HG03045 (cell line): ENCODE data around the gene HDAC9.

Experiments
- ATAC-seq: cut with Tn5 transposase; IDR thresholded peaks from one replicate; pipeline ENCODE4 v1.9.1; 2021; ENCODE audit warnings: mild to moderate bottlenecking, moderate library complexity; ENCODE audit not compliant: unreplicated experiment

HDAC9 gene

DNA sequence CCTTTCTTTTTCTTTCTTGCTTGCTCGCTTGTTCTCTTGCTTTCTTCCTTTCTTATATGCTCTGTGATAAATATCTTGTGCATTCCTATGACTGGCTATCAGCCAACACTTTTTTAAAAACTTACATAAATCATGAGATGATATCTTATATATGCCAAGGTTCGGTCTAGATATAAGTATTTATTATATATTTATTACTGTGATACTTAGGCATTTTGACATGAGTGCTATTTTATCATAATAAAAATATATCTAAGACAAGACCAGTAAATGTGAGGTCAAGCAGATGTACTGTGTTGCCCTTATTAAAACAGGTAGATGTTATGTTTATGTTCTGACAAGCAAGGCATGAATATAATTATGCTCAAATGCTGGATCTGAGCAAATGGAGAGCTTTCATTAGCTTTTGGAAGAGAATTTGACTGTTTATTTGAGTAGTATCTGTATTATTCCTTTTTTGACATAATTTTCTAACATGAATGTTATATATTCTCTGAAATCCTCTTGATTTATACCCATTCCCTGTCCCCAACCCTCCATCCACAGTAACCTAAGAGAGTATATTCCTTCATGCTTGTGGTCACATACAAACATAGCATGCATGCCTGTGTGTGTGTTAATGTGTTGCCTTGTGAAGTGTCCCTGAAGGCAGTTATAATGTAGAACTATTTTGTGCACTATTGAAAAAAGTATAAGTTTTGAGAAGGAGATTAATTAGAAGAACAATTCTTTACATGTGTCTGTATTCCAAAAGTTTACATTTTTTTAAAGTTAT, 158.0 kb downstream of the HDAC9 start:
- no peak for ATAC-seq

DNA sequence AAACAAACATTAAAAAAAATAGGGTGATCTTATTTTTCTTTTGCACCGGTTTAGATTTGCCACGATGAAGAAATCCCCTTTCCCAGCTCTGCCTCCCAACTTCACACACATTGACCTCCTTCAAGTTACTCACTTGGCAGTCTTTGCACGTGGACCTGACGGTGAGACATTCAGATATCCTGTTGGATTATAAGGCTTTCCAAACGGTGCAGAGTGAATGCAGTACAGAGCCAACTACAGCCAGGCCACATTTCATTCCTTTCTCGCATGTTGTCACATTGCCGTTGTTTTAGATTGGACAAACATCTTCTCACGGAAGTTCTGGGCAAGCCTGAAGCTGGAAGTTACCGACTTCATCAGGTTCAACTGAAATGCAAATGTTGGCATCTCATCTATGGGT, 159.2 kb downstream of the HDAC9 start:
- ATAC-seq = no peak

DNA sequence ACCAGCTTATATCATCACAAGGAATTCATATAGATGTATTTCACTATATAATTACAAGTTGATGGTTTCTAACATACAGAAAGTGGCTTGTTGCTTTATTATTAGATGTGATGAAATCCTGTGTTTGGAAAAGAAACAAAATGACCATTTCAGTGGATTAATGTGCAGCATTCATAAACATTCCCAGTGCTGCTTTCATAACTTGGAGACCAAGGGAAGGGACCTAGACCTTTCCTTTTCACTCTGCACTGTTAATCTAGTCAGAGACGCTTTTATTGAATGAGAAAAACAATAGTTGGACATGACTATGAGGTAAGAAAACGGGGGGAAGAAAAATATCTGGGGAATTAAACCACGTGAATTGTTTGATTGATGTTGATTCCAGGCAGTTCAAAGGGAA, 160.0 kb downstream of the HDAC9 start:
- ATAC-seq = no peak

DNA sequence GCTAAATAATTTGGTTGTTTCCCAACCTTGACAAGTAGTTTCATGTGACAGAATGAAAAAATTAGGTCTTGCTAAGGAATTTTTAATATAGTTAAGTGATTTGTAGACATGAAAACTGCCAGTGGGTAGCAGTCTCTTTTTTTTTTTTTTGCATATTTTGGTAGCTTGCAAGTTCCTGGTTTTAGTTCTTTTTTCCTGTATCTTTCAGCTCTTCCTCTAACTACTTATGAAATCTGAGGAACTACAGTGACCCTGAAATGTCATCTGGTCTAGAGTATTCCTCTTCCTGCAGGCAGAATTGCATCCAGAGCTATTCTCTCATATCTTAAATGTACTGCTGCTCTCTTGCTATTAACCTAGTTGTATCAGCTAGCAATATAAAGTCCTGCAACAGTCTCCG, 160.4 kb downstream of the HDAC9 start:
- no peak for ATAC-seq

DNA sequence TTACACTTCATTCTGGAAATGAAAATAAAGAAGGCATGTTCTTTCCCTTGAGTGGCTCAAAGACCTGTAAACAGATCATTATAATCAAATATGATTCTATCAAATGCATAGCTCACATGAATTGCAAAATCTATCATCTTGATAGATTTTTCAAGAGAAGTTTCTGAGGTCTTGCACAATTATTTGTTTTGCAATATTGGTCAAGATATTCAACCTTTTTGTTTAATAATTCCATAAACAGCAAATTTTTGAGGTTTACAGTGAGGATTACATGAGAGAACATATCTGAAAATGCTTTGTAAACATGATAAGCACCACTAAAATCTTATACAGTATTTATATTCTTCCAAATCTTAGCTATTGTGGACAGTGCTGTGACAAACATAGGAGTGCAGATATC, 160.8 kb downstream of the HDAC9 start:
- ATAC-seq = no peak

DNA sequence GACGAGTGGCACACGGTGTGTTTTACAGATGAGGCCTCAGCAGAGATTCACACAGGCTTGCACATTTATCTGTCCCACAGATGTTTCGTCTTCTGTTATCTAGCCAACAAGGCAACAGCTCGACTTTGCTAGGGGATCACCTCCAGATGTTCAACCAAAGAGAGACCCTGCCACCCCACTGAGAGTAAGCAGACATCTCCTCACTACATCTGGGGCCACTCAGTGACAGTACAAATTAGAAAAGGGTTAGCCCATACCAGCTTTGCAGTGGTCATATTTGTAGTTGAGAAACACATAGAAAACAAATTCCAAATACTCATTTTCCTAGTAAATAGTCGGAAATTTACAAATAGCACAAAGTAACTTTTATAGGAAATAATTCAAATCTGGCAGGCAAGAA, 164.2 kb downstream of the HDAC9 start:
- no peak for ATAC-seq

DNA sequence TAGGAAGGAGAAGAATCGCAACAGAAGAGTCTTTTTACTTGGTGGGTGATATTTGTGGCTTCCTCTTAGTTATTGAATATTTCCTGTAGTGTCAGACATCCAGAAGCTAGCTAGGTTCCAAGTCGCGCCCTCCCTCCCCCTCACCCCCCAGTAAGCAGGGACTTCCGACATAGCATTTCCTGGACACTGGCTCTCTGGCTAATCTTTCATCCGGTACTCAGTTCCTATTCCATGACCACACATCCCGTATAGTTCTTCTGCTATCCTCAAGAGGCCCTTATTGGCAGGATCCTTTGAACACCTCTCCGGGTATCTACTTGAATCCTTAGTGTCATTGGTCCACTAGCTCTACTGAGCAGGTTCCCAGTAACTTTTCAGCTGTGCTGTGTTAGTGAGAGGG, 167.8 kb downstream of the HDAC9 start:
- no peak for ATAC-seq

DNA sequence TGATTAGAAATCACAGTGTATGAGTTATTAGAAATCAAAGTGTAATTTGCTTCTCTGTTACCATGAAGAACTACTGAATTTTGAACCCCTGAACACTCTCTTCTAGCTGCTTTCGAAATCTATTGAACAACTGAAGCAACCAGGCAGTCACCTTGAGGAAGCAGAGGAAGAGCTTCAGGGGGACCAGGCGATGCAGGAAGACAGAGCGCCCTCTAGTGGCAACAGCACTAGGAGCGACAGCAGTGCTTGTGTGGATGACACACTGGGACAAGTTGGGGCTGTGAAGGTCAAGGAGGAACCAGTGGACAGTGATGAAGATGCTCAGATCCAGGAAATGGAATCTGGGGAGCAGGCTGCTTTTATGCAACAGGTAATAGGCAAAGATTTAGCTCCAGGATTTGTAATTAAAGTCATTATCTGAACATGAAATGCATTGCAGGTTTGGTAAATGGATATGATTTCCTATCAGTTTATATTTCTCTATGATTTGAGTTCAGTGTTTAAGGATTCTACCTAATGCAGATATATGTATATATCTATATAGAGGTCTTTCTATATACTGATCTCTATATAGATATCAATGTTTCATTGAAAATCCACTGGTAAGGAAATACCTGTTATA, 170.7 kb downstream of the HDAC9 start:
- ATAC-seq = peak; percentile 95

DNA sequence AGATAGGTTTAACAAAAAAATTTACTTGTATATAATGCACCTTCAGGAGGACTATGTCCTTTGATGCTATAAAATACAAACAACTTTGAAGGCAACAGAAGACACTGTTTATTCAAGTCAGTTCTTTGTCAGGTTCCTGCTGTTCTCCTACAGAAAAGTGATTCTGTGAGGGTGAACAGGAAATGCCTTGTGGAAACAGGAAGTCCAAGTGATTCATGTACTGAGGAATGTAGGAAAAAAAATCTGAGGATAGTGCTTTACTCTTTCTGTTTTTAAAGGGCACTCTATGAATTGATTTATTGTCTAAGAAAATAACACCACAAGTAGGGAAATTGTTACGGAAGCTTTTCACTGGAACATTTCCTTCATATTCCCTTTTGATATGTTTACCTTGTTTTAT, 171.9 kb downstream of the HDAC9 start:
- ATAC-seq = no peak

DNA sequence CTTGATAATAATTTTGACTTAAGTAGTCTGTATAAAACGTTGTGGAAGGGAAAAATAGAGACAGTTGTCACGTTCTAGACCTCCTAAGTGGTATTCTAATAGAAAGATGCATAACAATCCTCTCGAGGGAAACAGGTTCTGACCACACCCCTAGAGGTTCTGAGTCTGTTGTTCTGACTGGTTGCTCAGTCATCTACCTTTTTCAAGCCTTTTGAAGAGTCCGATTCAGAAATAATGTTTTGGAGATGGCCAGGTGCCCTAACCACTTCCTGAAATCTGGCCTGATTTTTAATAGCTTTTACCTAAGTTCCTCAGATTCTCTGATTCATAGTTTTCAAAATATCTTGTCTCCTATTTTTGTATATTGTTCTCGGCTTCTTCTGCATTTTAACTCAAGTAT, 175.6 kb downstream of the HDAC9 start:
- ATAC-seq = no peak

DNA sequence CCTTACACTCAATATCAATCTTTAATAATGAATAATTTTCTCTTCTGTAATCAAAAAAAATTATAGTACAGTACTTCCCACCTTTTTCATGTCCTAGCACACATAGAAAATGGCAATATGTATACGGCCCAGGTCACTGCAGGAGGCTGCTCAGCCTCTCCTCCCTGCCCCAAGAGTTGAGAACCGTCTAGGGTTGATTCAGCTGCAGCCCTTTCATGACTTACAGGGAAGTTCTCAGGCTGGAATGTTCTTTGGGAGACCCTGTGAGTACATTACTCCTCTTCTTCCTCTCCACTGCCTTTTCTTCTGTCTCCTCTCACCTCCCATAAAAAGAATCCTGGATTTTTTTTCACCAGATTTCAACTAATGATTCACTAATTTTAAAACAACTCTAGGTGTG, 180.0 kb downstream of the HDAC9 start:
- ATAC-seq = no peak

DNA sequence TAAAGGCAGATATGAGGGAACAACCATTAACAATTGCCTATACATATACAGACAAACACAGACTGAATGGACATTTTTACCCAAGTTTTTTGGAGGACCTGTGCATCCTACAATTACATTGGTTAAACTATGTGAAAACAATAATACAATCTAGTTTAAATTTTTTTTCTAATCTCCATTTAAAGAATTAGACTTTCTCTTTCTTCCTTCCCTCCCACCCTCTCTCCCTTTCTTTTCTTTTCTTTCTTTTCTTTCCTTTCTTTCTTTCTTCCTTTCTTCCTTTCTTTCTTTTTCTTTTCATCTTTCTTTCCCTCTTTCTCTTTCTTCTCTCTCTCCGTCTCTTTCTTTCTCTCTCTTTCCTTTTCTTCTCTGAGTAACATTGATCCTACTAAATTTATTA, 183.7 kb downstream of the HDAC9 start:
- ATAC-seq = no peak

DNA sequence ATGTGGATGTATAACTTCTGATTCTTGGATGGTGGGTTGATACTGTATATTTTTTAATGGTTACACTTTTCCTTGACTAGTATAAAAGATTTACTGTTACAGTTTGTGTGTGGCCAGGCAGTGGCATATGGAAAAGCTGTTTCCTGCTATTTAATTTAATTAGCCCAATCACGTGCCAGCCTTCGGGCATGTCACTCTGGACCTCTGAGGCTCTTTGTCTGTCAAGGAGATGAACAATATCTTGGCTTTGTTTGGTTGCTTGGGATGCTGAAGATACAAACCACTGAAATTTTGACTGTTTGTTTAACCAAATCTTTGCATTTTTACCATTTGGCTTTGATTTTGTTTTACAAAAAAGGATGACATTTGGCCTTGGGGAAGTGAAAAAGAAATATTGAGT, 185.0 kb downstream of the HDAC9 start:
- no peak for ATAC-seq

DNA sequence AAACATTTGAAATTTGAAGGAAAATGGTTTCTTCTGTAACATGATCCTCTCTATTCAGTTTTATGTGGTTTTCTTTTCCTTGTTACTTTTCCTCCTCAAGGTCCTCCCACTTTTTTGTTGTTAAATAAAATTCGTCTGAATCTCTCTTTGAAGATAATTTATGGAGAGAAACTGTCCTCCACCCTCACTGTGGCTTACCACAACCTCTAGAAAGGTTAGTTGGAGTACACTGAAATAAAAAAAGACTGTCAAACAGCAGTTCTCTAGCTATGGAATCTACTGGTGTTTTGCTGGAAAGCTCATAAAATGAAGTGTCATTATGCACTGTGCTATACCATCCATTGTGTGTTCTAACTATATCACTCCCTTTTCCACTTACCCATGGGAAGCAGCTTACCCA, 189.4 kb downstream of the HDAC9 start:
- no peak for ATAC-seq

DNA sequence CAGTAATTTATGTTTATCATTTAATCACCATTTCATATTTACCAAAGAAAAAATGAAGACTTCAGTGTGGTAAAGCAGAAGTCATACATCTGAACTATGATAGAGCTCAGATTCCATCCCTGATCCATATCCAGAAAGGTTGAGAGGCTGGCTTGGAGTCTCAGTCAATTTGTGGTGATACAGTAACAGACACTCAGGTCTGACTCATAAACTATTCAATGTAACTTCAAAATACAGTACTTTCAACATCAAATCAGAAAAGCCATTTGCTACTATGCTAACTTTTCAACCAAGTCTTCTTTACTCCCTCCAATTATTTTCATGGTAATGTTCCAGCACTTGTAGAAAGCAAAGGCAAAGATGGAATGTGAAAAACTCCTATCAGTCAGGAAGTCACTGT, 190.4 kb downstream of the HDAC9 start:
- no peak for ATAC-seq

DNA sequence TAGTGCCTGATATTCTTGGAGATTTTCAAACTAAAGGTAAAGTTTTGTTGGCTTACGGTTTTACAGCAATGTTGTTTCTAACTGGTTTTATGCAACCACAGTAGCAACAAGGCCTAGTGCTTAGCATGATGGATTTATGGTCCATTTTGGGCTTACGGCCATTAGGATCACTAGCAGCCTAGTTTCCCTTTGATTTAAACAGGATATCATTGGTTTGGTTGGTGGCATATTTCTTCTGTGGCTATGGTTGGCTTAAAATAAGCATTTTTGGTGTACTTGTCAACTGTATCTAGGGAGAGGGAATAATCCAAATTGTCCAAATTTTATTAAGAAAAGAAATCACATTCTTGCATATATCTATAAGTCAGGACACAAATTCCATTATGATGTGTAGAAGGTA, 194.0 kb downstream of the HDAC9 start:
- ATAC-seq = no peak

DNA sequence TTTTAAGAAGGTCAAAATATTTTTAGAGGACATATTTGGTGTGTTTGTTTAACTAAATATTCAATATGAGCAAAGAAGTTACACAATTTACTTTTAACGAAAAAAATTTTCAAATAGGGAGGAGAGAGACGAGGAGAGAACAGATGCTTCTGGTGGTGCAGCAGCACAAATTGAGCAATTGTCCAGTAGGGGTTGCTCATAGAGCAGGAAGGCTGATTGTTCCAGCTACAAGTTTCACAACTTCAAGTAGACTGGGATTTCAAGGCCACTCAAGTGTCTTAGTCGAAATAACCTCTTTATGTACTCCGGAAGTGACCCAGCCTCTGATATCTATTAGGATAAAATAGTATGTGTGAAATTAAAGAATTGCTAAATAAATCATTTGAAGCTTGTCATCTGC, 197.9 kb downstream of the HDAC9 start:
- ATAC-seq = no peak

DNA sequence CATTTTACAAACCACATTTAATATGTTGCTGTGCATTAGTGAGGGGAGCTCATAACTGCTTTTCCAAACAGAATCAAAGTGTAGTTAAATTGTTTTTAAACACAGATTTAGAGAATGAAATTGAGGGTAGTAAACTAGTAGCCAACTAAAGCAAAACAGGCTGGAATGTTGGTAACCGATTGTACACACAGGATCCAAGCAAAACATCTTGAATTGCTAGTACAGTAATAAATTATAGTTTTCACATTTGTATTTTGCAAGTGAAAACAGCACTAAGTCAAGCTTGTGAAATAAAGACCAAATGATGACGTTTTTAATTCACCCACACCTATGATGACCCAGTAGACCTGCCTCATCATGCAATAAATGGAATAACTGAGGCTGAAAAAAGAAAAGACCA, 198.3 kb downstream of the HDAC9 start:
- no peak for ATAC-seq

DNA sequence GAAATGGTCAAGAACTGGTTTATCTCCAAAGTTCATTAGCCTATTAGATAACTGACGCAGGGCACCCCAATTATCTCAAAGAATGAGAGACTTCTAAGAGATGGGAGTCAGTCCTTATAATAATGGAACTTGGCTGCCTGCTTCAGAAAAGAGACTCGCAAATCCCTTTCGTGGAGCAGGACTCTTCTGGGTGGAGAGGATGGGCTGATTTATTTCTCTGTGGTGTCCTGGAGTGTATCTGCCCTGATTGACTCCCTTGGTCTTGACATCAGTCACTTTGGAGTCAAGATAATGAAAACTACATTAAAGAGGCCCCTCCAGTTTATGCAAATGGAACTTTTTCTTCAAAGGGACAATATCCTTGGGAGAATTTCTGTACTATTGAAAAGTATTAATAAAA, 198.9 kb downstream of the HDAC9 start:
- no peak for ATAC-seq

DNA sequence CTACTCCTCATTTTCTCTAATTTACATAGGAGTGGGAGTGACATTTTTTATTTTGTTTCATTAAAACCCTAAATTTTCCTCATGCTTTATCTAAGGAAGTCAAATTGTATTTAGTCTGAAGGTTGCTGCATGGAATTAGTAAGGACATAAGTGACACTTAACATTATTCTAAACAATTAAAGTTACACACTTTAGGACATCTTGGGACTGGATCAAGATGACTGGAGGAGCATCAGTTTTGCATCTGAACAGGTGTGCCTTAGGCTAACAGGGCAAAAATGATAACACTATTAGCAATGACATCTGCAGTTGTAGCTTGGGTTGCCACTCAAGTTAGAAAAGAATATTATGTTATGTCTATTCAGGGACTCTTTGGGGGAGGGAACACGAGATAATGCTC, 199.4 kb downstream of the HDAC9 start:
- ATAC-seq = no peak

DNA sequence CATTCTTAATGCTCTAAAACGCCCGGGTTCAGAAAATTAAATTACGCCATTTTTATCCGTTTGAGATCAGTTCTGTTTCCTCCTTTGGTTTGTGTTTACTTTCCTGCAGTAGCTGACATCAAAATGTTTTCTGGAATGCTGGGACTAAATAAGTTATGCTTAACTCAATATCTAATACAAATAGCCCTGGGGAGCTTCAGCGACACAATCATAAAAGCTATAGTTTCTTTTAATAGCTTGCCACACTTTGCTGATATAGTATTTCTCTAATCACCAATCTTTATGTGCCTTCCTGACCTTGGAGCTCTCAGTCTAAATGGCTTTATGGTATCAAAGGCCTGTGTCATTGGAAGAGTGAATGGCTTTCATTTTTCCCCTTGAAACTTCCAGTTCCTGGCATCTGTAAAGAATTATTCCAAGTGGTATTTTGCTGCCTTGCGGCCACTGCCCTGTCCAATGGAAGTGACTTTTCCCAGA, 202.7 kb downstream of the HDAC9 start:
- ATAC-seq = no peak

DNA sequence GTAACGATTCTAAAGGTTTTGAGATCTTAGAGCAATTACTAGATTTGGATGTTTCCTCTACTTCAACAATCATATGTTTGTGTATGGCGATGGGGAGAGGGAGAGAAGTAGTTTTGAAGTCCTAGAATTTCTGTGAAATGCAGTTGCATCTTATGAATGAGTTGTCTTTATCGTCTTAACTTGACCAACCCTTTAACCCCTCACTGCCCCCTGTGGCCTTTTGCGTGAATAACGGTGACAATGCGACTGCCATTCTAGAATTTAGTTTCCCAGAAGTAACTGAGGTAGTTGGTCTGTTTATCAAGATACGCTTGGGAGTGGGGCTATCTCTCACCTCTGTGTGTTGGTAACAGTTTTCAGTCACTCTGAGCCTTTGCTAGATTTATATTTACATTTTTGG, 204.6 kb downstream of the HDAC9 start:
- no peak for ATAC-seq
